Activated T-helper 1 cell treated with anti-CD3 and anti-CD28 coated beads, Interleukin-2, amount 50 U/mL, for 16 hours (primary cell): Measurements from ENCODE around the gene KCTD16.

ENCODE experiments used
- DNase-seq, 2 donors: peaks; one replicate each; pipeline ENCODE4 v3.0.0-alpha.2; 2020; ENCODE audit warnings: low read depth in 1 of 2, low spot score in 1 of 2

Gene KCTD16

DNA sequence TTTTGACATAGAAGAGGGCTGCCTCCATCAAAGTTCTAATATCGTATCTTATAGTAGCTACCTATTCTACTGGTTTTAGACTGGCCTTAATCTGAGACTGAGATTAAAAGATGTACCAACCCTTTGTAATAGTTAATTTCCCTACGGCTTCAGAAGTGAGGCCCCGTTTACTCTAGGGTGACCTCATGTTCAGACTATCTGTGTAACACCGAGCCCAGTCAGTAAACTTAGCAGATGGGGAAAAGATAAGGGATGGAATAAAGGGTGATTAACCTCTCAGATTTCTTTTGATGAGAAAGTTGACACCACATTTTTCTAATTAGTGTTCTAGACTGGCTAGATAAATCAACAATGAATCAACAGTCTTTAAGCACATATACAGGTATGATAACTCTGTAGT is 283.1 kb downstream of the KCTD16 start:
- no peak for DNase-seq

DNA sequence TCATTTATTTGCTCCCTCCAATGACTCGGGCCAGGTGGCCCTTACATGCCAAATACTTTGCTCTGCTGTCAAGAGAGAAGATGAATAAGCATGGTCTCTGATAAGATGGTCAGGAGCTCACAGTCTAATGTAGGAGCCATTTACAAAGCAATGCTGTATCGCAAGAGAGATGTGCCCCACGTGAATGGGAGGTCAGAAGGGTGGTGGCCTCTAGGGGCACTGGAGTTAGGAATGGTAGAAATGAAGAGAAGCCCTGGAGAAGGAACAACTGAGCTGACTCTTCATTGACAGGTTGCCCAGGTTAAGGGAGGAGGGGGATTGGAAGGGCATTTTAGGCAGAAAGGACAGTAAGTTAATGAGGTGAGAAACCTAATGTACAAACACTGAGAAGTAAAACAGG is 286.5 kb downstream of the KCTD16 start:
- DNase-seq: no peak

DNA sequence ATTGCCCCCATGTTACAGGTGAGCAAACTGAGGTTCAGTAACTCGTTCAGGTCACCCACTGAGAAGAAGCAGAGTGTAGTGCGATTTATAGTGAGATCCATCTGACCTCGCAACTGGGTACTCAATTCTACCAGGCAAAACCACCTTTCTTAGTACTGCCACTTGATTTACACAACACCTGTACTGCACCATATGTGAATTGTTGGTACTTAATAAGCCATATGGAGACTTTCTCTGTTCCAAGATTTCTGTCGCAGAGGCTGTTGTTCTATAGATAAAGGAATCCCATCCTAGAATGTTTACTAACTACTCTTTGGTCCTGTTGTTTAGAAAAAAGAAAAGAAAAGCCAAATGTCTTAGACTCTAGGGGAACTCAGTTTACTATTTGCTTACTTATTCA is 287.5 kb downstream of the KCTD16 start:
- no peak for DNase-seq

DNA sequence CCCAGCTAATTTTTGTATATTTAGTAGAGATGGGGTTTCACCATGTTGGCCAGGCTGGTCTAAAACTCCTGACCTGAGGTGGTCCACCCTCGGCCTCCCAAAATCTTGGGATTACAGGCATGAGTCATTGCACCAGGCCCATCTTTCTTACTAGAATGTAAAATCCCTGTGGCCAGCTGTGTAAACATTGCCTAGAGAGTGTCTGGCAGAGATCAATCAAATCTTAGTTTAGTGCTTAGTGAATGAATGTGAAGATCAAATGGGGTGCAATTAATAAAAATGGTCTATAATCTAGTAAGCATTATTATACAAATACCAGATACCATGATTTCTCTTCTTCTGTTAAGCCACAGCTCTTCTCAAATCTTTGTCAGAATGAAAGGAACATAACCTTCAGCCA is 289.9 kb downstream of the KCTD16 start:
- DNase-seq: no peak

DNA sequence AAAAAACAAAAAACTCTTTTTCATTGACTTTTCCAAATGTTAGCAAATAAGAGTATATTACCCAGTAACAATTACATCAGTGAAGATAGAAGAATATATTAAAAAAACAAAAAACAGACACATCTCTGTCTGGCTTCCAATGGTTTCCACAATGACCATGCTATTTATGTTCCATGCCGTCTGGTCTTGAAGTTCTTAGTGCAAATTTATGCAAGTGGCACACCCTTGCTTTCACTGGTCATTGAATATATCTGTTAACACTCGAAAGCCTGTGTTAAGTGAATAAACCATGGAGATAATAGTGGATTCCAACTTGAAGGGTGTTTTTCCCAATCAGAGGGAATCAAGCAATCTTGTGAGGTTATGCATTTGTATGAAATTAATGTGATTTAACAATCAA is 291.9 kb downstream of the KCTD16 start:
- no peak for DNase-seq

DNA sequence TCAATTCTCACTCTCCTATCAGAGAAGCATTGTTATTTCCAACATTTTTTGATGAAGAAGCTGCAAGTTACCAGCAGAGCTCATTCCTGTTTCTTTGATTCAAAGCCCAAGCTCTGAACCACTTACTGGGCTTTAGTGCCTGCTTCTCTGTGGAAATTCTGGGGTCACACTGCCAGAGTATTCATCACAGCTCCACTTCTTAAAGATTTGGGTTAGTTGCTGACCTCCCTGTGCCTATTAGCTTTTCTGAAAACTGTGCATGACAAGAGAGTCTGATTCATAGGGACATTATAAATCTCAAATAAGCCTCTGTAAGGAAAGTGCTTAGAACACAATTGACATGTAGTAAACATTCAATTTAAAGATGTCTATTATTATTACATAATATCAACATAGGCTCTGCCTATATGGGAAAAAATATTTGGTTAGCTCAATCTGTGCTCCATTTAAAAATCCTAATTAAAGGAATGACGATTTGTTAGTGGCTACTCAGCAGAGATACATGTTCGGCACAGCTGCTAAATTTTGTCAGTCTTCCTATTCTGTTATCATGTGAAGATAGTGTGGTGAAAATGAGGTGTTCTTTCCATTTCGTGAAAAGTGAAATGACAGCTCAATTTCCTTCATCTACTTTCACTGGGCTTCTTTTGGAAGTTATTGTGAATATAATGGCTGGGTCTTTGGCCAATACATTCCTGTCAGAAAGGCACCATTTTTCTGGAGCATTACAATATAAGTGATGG is 293.0 kb downstream of the KCTD16 start:
- no peak for DNase-seq

DNA sequence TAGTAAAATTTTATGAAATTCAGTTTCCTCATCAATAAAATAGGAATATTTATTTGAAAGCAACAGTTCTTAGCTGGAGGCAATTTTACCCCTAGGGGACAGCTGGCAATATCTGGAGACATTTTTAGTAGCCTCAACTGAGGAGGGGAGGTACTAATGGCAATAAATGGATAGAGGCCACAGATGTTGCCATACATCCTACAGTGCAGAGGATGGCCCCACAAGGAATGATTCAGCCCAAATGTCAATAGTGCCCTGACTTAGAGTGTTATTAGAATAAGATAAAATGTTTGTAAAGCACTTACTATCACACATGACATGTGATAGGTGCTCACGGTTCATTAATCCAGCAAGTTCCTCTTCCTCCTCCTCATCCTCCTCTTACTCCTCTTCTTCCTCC is 293.6 kb downstream of the KCTD16 start:
- DNase-seq: no peak

DNA sequence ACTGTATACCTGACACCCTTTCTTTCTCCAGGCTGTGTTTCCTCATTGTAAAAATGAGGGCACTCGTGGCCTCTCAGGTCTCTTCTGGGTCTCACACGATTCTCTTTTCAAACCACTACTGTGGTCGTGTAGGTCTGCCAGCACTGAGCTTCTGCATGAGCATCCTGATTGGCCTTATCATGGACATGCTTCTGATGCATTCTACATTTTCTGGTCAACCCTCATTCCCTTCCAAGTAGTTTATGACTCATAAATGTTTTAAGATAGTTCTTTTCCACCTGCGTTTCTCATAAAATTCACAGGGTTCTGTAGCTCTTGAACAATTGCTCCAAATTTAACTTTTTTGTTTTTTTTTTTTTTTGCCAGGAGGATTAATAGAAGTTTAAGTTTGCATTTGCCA is 294.8 kb downstream of the KCTD16 start:
- DNase-seq: no peak

DNA sequence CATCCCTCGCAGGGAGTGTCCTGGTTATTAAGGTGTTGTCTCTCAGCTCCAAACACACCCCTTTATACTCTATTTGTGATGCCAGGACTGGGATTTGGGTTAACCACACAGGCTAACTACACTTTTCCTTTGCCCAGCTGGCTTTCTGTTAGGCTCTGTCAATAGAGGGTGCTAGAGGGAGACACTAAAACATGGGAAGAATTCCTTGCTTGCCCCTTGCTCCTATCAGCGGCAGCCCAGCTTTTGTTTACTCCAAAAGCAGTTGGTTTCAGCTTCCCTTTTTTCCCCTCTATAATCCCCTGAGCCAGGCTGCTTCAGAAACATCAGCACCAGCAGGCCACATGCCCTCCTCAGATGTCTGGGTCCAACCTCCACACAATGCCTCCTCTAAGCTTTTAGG is 297.1 kb downstream of the KCTD16 start:
- DNase-seq: no peak

DNA sequence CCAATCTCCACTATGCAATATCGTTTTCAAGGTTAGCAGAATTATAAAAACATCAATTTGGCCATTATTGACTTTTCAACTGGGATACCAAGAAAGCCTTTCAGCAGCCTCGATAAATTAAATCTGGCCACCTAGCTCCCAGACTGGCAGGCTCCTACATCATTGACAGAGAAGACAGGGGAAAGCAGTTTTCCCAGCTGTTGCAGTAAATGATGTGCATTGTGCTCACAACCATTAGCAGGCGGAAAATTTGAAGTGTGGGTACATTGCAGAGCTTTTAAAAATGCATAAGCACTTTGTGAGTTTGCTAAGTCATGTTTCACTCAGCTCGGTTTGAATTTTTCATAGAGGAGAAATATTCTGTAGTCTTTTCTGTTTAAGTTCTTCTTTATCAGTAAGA is 297.9 kb downstream of the KCTD16 start:
- no peak for DNase-seq

DNA sequence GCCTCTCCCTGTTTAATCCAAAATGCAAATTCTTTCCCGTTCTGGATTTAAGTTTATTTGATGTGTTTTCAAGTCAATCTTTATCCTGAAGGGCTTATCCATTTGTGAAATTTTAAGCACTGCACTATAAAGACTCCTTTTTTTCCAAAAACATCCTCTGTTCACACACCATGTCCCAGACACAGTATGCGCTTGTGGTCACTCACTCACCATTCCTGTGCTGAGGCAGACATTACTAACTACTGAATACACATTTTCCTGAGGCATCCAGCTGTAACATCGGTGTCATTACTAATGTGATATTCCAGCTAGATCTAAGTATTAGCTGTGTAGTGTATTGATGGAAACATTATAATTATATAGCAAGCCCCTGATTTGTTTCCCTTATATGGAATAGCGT is 298.4 kb downstream of the KCTD16 start:
- no peak for DNase-seq

DNA sequence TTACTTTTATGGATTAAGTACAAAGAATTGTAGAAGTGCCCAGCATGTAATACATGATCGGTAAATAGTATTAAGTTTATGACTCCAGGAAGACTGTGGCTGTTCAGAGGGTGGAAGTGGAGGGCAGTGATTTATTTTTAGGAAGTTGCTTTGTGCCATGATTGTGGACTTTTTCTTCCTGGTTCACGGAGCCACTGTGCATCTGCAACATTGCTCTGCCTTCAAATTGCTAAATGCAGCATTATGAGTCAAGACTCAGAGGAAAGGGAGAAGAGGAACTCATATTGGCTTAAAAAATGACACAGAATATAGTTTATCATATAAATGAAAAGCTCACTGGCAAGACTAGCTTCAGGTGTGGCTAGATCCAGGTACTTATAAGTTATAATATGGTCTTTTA is 301.5 kb downstream of the KCTD16 start:
- no peak for DNase-seq

DNA sequence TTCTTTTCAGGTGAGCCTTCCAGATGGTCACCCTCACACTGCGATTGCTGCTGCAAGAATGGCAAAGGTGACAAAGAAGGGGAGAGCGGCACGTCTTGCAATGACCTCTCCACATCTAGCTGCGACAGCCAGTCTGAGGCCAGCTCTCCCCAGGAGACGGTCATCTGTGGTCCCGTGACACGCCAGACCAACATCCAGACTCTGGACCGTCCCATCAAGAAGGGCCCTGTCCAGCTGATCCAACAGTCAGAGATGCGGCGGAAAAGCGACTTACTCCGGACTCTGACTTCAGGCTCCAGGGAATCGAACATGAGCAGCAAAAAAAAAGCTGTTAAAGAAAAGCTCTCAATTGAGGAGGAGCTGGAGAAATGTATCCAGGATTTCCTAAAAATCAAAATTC is 303.0 kb downstream of the KCTD16 start:
- no peak for DNase-seq

DNA sequence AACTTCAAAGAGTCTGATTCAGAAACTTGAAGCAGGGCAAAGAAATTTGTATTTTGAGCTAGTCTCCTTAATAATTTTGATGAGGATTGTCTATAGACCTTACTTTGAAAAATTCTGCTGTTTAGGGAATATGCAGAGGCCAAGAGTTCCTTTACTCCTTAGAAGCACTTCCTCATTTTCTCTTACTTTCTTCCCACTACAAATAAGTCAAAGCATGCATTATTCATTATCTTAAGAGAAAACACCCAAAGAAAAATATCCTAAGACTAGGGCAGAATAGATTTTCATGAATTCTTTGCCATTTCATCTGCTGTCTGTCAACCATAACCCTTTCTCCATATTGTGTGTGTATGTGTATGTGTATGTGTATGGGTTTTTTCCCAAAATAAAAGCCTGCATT is 307.9 kb downstream of the KCTD16 start:
- DNase-seq: no peak

DNA sequence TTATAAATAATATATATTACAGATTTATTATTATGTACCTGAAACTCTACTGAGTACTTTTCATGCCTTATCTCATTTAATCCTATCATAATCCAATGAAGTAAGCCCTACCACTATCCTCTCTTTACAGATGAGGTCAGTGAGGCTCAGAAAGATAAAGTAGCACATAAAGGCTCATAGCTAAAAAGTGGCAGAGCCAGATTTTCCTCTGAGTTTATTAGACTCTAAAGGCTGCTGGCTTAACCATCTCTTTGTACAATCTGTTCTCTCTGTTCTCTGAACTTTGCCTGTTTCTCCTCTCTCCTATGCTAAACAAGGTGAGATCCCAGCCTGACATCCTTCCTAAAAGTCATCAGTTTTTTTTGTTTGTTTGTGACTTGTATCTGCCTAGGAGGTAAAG is 311.2 kb downstream of the KCTD16 start:
- DNase-seq: no peak

DNA sequence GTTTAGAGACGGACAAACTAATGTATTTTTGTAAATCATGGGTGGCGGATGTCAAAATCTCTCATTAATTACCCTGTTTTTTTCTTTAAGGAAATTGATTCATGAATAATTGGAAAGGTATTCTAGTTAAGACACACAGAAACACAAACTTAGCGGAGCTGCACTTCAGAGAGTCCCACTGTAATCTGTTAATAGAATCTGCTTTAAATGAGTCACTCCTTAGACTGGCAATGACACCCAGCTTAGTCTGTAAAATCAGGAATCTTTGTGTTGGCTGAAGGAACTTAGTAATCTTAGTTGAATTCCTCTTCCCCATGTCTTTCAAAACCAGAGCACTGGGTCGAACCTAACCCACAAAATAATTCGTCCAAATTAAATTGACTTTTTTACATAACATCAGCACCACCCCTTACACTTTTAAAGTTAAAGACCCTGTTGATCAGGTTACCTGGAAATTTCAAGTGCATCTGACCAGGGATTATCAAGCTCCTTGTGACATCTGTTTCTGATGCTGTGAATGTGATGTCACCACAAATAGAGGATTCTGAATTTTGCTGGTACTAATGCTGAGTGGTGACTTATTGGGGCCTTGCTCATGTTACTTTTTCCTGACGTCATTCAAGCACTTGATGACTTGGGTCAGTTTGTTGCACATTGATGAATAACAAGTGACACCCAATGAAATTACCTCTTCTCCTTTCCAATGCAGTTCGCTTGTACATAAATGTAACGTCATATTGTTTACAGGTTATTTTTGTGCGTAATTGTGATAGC is 313.6 kb downstream of the KCTD16 start:
- no peak for DNase-seq

DNA sequence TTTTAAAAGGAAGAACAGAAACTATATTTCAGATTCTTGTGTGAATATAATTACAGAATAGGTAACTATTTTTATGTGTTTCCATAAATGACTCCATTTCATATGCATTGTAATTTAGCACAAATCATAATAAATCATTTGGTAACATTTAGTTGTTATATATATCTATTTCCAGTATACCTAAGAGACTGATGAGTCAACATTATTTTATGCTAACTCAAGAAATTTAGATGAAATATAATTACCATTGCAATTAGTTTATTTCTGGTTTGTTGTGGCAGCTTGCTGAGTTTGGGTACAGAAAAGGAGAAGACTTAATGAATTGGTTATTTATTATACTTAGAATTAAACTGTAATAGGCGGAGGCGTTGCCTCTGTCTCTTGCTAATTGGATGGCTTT is 314.9 kb downstream of the KCTD16 start:
- DNase-seq: no peak

DNA sequence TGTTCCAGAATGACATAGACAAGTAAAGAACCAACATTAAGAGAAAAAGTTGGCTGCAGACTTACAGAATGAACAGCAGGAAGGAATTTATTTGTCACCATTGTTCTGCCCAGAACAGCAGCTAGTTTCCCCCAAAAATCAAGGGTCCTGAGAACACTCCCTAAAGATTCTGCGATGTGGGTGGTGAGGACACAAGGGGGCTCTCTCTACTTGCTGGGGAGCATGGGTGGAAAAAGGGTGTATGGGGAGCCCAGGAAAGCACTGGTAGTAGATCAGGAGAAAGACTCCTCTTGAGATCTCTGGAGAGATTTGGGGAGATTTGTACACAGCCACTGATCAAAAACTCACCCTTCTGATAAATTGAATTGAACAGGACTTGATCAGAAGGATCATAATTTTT is 316.5 kb downstream of the KCTD16 start:
- no peak for DNase-seq

DNA sequence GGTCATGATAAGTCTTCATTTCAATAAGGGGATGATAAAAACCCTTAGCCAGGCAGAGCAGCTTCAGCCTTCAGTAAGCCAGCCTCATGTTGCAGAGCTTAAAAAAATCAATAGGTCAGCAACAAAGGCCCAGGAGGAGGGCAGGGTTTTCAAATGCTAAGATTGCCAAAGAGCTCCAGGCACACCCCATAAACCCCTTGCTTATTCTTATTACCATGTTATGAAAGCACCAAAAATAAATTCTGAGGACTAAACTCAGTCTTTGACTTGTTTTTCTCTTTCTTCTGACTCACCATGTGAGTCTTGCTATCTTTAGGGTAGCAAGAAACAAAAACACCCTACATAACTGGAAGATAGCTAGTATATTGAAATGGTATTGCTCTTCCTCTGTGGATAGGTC is 317.1 kb downstream of the KCTD16 start:
- no peak for DNase-seq

DNA sequence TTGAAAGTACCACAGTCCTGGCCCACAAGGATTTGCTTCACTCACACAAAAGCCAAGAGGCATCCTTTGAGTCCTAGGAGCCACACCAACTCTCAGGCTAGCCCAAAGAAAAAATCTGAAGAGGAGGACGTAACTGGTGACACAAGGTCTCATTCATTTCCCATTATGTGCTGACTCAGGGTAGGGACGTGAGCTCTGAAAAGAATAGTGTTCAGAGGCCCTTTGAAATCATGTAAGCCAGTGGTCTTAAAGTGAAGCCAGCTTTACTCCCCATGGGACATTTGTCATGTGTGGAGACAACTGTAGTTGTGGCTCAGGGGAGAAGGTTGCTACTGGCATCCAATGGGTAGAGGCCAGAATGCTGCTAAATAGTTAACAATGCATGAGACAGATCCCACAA is 332.4 kb downstream of the KCTD16 start:
- no peak for DNase-seq

DNA sequence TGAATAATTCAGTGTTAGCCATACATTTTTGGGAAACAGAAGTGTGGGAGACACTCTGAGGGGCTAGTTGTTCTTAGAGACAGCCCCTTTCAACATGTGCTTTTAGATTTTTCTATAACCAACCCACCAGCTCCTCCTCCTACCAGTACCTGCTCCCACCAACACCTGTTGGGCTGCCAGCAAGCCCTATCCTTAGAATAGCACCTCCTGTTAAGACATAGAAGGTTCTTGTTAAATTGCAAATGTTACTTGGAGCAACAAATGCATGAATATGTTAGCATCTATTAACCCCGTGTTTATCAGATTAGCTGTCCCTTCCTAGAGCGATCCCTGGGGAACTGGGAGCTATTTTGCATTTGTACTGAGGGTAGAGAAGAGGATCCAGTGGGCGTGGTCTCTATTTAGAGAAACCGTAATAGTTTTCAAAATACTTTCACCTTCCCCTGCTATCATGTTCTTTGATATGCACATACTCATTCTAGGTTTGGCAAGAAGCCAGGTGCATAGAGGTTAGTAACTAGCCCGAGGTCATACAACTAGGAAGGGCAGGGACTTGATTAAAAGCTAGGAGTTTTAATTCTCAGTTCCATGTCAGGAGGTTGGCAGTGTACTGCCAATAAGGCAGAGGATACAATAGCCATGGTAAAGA is 334.4 kb downstream of the KCTD16 start:
- no peak for DNase-seq

DNA sequence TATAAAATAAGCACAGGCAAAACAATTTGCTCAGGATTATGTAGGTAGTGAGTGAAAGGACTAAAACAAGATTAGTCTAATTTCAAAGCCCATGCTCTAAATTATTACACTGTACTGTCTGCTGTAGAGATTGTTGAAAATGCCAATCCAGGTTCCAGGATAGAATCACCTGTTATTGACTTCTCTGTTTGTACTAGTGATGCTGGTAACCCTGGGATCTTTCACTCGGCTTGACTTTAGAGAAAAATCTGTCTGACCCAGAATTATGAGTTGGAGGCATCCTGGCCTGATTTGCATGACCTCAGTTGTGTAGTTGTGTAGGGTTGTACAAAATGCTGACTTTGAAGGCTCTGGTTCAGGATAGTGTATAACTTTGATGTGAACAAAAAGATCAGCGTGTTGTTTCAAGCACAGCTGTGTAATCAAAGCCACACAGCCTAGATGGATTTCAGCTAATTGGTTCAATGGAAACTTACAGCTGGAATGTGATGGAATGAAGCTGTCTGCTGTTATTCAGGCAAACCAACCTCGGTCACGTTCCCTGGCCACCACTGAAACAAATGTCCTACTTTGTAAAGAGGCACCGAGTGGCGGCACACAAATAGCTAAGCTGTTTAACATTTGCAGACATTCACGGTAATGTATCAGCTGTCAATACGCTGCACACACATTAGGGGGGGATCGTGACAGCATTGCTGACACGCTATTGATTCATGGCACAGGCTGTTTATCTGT is 340.3 kb downstream of the KCTD16 start:
- DNase-seq: no peak
